Measurements from ENCODE around the gene PRSS36. TPM values are rescaled to one million over a fixed set of nuclear protein-coding genes. Genes with fewer than 3 reads are reported as not detected.

Gene PRSS36
- total RNA-seq, 2 experiments from 2014 or later: not detected

GRCh38 chr16:31108035-31108793 is 41.7 kb downstream of the PRSS36 start, which contains the start of gene BCKDK:
TSS of gene BCKDK (plus strand) at chr16:31108386. CDS start at chr16:31109224, 838 bp downstream.
- POLR2A ChIA-PET: interaction anchor here (0.9 to 1.7 kb wide), 3 partner anchors 9 to 34 kb away, joined by 3 to 8 read pairs (median 3); partner anchors contain the start of gene KAT8
- intact Hi-C loops (cut with micrococcal nuclease; ENCODE audit: unreplicated experiment): loop anchor here (2.0 kb wide), 1 partner anchor 35 kb away; no protein-coding TSS in a partner anchor

GRCh38 chr16:31107465-31107867 is 42.4 kb downstream of the PRSS36 start:
- Histone ChIP-seq H3K9me2 (ENCODE audit: insufficient read depth, low read length) (no peaks in the 10 kb centered on the region), H3K36me3 (ENCODE audit: insufficient read depth, low read length) (peaks cover 25% of the 10 kb centered on the region), H3K9me3 (ENCODE audit: low read length) (no peaks in the 10 kb centered on the region), H4K20me1 (ENCODE audit: insufficient read depth, low read length) (no peaks in the 10 kb centered on the region), H3K27ac (ENCODE audit: low read depth, low read length, poor library complexity, severe bottlenecking) (peak overlapping the region; percentile 38), H3K4me3 (ENCODE audit: low read depth, low read length, poor library complexity, severe bottlenecking) (peak overlapping the region; percentile 87), H3K79me2 (ENCODE audit: insufficient read depth, low read depth, low read length) (no peaks in the 10 kb centered on the region), H3K4me2 (ENCODE audit: low read length) (peak overlapping the region; percentile 96), H2AFZ (ENCODE audit: low read length) (peak overlapping the region; percentile 93), H3K4me1 (ENCODE audit: insufficient read depth, low read length, poor library complexity, severe bottlenecking) (peaks cover 18% of the 10 kb centered on the region)
- TF ChIP-seq CTCF (conservative IDR thresholded peaks at IDR 0.05; ENCODE audit: low read length) (no peak), EZH2phosphoT487 (IDR thresholded peaks at IDR 0.05; ENCODE audit: borderline replicate concordance, low read depth, low read length) (no peak)
- BruUV-seq (replicated peaks): no TSS peak
- intact Hi-C loops (cut with micrococcal nuclease; ENCODE audit: unreplicated experiment): no loop called here
- POLR2A ChIA-PET: interaction anchor here (0.6 to 1.7 kb wide), 5 partner anchors 10 to 44 kb away, joined by 3 to 8 read pairs (median 3); partner anchors contain the start of gene KAT8
- CTCF ChIA-PET (ENCODE audit: unreplicated experiment): interaction anchor here (1.0 kb wide), 1 partner anchor 14 kb away, joined by 4 read pairs; no protein-coding TSS in a partner anchor
- DNase-seq (ENCODE audit: low spot score): peak; percentile 25

More at GRCh38 chr16:31108035-31108793, 41.7 kb downstream of the PRSS36 start, which contains the start of gene BCKDK:
- no peak for TF ChIP-seq CTCF (conservative IDR thresholded peaks at IDR 0.05; ENCODE audit: low read length)
- TF ChIP-seq EZH2phosphoT487 (IDR thresholded peaks at IDR 0.05; ENCODE audit: borderline replicate concordance, low read depth, low read length): no peak
- peak within 1 kb of the TSS; percentile 87 for H3K4me3 ChIP-seq (ENCODE audit: low read depth, low read length, poor library complexity, severe bottlenecking)
- H3K36me3 ChIP-seq (ENCODE audit: insufficient read depth, low read length): peaks cover 32% of the 10 kb centered on the region
- H3K4me1 ChIP-seq (ENCODE audit: insufficient read depth, low read length, poor library complexity, severe bottlenecking): peaks cover 18% of the 10 kb centered on the region
- H3K9me3 ChIP-seq (ENCODE audit: low read length): no peaks in the 10 kb centered on the region
- peak; percentile 88 for DNase-seq (ENCODE audit: low spot score)
- BruUV-seq (replicated peaks): no TSS peak
- H3K9me2 ChIP-seq (ENCODE audit: insufficient read depth, low read length): no peaks in the 10 kb centered on the region
- H3K79me2 ChIP-seq (ENCODE audit: insufficient read depth, low read depth, low read length): no peaks in the 10 kb centered on the region
- H2AFZ ChIP-seq (ENCODE audit: low read length): peak within 1 kb of the TSS; percentile 93
- H3K4me2 ChIP-seq (ENCODE audit: low read length): peak within 1 kb of the TSS; percentile 96
- H4K20me1 ChIP-seq (ENCODE audit: insufficient read depth, low read length): no peaks in the 10 kb centered on the region
- peak within 1 kb of the TSS; percentile 38 for H3K27ac ChIP-seq (ENCODE audit: low read depth, low read length, poor library complexity, severe bottlenecking)
- CTCF ChIA-PET (ENCODE audit: unreplicated experiment): no interaction called here
